ENCODE measurements around the gene KRTAP4-4. TPM values are rescaled to one million over a fixed set of nuclear protein-coding genes. Genes with fewer than 3 reads are reported as not detected.
"Not testable (repeated sequence)": the region's sequence is repeated elsewhere in the genome, so short reads cannot be mapped to it uniquely, and the experiment has no call there.

KRTAP4-4 gene
- total RNA-seq, 1 donor = not detected

DNA sequence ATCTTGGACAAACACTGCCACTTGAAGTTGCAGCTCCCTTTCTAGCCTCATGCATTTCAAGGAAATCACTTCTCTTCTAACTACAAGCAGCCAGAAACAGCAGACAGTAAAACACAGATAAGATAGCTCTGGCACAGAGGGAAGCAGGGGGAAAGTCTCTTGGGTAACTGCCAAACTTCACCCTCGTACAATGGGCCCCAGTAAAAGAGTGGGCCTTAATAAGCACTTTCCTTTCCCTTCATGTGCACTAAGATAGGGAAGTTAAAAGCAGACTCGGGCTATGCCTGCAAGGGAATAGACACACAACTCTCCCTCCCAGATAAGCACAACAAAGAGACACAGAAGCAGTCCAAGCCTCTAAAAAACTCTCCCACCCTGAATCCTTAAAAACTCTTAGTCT, 6.7 kb downstream of the KRTAP4-4 start:
- H3K36me3 ChIP-seq (ENCODE audit: insufficient read depth, low read length) = no peaks in the 10 kb centered on the region
- H3K9me3 ChIP-seq (ENCODE audit: low read depth, low read length) = no peaks in the 10 kb centered on the region
- TF ChIP-seq, protein P1, sequence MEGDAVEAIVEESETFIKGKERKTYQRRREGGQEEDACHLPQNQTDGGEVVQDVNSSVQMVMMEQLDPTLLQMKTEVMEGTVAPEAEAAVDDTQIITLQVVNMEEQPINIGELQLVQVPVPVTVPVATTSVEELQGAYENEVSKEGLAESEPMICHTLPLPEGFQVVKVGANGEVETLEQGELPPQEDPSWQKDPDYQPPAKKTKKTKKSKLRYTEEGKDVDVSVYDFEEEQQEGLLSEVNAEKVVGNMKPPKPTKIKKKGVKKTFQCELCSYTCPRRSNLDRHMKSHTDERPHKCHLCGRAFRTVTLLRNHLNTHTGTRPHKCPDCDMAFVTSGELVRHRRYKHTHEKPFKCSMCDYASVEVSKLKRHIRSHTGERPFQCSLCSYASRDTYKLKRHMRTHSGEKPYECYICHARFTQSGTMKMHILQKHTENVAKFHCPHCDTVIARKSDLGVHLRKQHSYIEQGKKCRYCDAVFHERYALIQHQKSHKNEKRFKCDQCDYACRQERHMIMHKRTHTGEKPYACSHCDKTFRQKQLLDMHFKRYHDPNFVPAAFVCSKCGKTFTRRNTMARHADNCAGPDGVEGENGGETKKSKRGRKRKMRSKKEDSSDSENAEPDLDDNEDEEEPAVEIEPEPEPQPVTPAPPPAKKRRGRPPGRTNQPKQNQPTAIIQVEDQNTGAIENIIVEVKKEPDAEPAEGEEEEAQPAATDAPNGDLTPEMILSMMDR (IDR thresholded peaks at IDR 0.05; ENCODE audit: extremely low read depth, low read depth, low read length) = no peak
- DNase-seq (ENCODE audit: insufficient read length, low spot score, missing footprints) = no peak
- no peaks in the 10 kb centered on the region for H3K4me1 ChIP-seq (ENCODE audit: insufficient read depth, low read length)
- no peaks in the 10 kb centered on the region for H3K79me2 ChIP-seq (ENCODE audit: insufficient read depth, low read length)
- no peak overlapping the region for H2AFZ ChIP-seq (ENCODE audit: low read length)
- H3K27ac ChIP-seq (ENCODE audit: low read depth, low read length) = no peak overlapping the region
- H3K27me3 ChIP-seq (ENCODE audit: insufficient read depth, low read length) = no peaks in the 10 kb centered on the region
- no peaks in the 10 kb centered on the region for H4K20me1 ChIP-seq (ENCODE audit: insufficient read depth, low read length)
- no peak overlapping the region for H3K4me2 ChIP-seq (ENCODE audit: insufficient read depth, low read length)
- H3K4me3 ChIP-seq (ENCODE audit: insufficient read depth, low read length) = no peak overlapping the region

DNA sequence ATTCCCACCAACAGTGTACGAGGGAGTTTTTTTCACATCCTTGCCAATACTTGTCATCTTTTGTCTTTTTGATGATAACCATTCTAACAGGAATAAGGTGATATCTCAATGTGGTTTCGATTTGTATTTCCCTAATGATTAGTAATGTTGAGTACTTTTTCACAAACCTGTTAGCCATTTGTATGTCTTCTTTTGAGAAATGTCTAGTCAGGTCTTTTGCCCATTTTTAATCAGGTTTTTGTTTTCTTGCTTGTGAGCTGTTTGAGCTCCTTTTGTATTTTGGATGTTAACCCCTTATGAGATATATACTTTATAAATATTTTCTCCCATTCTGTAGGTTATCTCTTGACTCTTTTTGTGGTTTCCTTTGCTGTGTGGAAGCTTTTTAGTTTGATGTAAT, 9.0 kb downstream of the KRTAP4-4 start:
- no peaks in the 10 kb centered on the region for H3K36me3 ChIP-seq (ENCODE audit: insufficient read depth, low read length)
- TF ChIP-seq, protein P1 (IDR thresholded peaks at IDR 0.05; ENCODE audit: extremely low read depth, low read depth, low read length) = no peak
- H3K79me2 ChIP-seq (ENCODE audit: insufficient read depth, low read length) = no peaks in the 10 kb centered on the region
- no peaks in the 10 kb centered on the region for H4K20me1 ChIP-seq (ENCODE audit: insufficient read depth, low read length)
- H3K4me3 ChIP-seq (ENCODE audit: insufficient read depth, low read length) = no peak overlapping the region
- H3K27me3 ChIP-seq (ENCODE audit: insufficient read depth, low read length) = no peaks in the 10 kb centered on the region
- no peaks in the 10 kb centered on the region for H3K4me1 ChIP-seq (ENCODE audit: insufficient read depth, low read length)
- no peak overlapping the region for H2AFZ ChIP-seq (ENCODE audit: low read length)
- no peak overlapping the region for H3K4me2 ChIP-seq (ENCODE audit: insufficient read depth, low read length)
- DNase-seq (ENCODE audit: insufficient read length, low spot score, missing footprints) = no peak
- H3K27ac ChIP-seq (ENCODE audit: low read depth, low read length) = no peak overlapping the region
- H3K9me3 ChIP-seq (ENCODE audit: low read depth, low read length) = no peaks in the 10 kb centered on the region

DNA sequence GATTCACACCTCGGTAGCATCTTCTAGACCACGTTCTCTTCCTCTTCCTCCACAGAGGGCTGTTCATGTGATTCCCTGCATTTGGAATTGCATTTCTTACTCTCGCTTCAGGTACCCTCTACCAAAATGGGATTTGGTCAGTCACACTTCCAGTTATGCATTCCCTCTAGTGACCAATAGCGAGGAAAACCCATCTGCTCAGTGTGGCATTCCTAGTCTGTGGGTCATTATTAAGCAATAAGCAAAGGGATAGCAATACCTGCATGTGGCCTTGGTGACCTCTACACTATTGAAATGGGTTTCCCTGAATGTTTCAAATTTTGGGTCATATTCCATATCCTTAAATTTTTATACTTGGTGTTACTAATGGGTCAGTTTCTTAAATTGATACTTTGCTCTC, 10.5 kb downstream of the KRTAP4-4 start:
- DNase-seq (ENCODE audit: insufficient read length, low spot score, missing footprints) = no peak
- Histone ChIP-seq H3K79me2 (ENCODE audit: insufficient read depth, low read length) (no peaks in the 10 kb centered on the region), H3K27ac (ENCODE audit: low read depth, low read length) (no peak overlapping the region), H3K4me3 (ENCODE audit: insufficient read depth, low read length) (no peak overlapping the region), H3K36me3 (ENCODE audit: insufficient read depth, low read length) (no peaks in the 10 kb centered on the region), H3K4me1 (ENCODE audit: insufficient read depth, low read length) (no peaks in the 10 kb centered on the region), H2AFZ (ENCODE audit: low read length) (no peak overlapping the region), H3K4me2 (ENCODE audit: insufficient read depth, low read length) (no peak overlapping the region), H4K20me1 (ENCODE audit: insufficient read depth, low read length) (no peaks in the 10 kb centered on the region), H3K9me3 (ENCODE audit: low read depth, low read length) (no peaks in the 10 kb centered on the region), H3K27me3 (ENCODE audit: insufficient read depth, low read length) (no peaks in the 10 kb centered on the region)
- TF ChIP-seq, protein P1 (IDR thresholded peaks at IDR 0.05; ENCODE audit: extremely low read depth, low read depth, low read length) = no peak

DNA sequence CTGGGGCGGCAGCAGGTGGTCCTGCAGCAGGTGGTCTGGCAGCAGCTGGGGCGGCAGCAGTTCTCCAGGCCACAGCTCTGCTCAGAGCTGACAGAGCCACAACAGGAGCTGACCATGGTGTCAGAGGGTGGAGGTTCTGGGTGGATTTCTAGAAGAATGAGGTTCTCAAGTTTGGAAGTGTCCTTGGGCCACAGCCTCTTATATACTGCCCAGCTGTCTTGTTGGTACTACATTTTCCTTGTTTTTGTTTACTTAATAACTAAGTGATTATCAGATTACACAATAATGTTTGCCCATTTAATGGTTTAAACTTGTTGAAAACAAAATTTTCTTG, 10.9 kb downstream of the KRTAP4-4 start, which contains the start of gene KRTAP4-5:
TSS of gene KRTAP4-5 (minus strand) at position 174 of the 334 bp plus-strand sequence. CDS start at position 116, 58 bp downstream.
- H3K36me3 ChIP-seq (ENCODE audit: insufficient read depth, low read length) = no peaks in the 10 kb centered on the region
- no peak within 1 kb of the TSS for H2AFZ ChIP-seq (ENCODE audit: low read length)
- TF ChIP-seq, protein P1 (IDR thresholded peaks at IDR 0.05; ENCODE audit: extremely low read depth, low read depth, low read length) = no peak
- H3K9me3 ChIP-seq (ENCODE audit: low read depth, low read length) = no peaks in the 10 kb centered on the region
- H4K20me1 ChIP-seq (ENCODE audit: insufficient read depth, low read length) = no peaks in the 10 kb centered on the region
- H3K4me2 ChIP-seq (ENCODE audit: insufficient read depth, low read length) = no peak within 1 kb of the TSS
- no peaks in the 10 kb centered on the region for H3K4me1 ChIP-seq (ENCODE audit: insufficient read depth, low read length)
- no peak within 1 kb of the TSS for H3K4me3 ChIP-seq (ENCODE audit: insufficient read depth, low read length)
- H3K27ac ChIP-seq (ENCODE audit: low read depth, low read length) = no peak within 1 kb of the TSS
- no peaks in the 10 kb centered on the region for H3K27me3 ChIP-seq (ENCODE audit: insufficient read depth, low read length)
- DNase-seq (ENCODE audit: insufficient read length, low spot score, missing footprints) = no peak
- H3K79me2 ChIP-seq (ENCODE audit: insufficient read depth, low read length) = no peaks in the 10 kb centered on the region

DNA sequence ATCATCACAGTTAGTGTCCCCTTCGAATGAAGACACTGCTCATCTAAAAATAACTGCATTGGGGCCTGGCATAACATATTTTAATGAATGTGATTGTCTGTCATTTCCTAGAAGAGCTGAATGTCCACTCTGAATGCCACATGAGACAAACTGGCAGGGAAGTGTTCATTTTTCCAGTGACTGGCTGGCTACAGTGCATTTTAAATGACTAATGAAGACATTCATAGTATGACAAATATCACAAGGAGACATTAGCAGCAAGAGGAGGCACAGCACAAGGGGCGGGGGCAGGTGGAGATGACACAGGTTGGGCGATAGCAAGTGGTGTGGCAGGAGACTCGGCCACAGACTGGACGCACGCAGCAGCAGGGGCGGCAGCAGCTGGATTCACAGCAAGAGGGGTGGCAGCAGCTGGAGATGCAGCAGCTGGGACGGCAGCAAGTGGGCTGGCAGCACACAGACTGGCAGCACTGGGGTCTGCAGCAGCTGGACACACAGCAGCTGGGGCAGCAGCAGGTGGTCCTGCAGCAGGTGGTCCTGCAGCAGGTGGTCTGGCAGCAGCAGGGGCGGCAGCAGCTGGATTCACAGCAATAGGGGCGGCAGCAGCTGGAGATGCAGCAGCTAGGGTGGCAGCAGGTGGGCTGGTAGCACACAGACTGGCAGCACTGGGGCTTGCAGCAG, 11.4 kb downstream of the KRTAP4-4 start:
- DNase-seq (ENCODE audit: insufficient read length, low spot score, missing footprints); H3K4me3 ChIP-seq (ENCODE audit: insufficient read depth, low read length); H3K36me3 ChIP-seq (ENCODE audit: insufficient read depth, low read length); H2AFZ ChIP-seq (ENCODE audit: low read length); H3K27me3 ChIP-seq (ENCODE audit: insufficient read depth, low read length); H3K9me3 ChIP-seq (ENCODE audit: low read depth, low read length); H4K20me1 ChIP-seq (ENCODE audit: insufficient read depth, low read length); H3K79me2 ChIP-seq (ENCODE audit: insufficient read depth, low read length); H3K27ac ChIP-seq (ENCODE audit: low read depth, low read length); H3K4me2 ChIP-seq (ENCODE audit: insufficient read depth, low read length); H3K4me1 ChIP-seq (ENCODE audit: insufficient read depth, low read length): not testable (repeated sequence)
